ENCODE data around the gene CRYM. TPM values are rescaled to one million over a fixed set of nuclear protein-coding genes. Genes with fewer than 3 reads are reported as not detected.
"Not testable (repeated sequence)": the region's sequence is repeated elsewhere in the genome, so short reads cannot be mapped to it uniquely, and the experiment has no call there.

The CRYM gene
- not detected for total RNA-seq

- Mint-ChIP-seq H3K9me3 (ENCODE audit: low read depth) (no peaks in the 10 kb centered on the region), H3K4me1 (peaks cover 3% of the 10 kb centered on the region), H3K27me3 (peaks cover 76% of the 10 kb centered on the region), H3K27ac (no peak within 1 kb of the TSS), H3K4me3 (no peak within 1 kb of the TSS), H3K36me3 (no peaks in the 10 kb centered on the region)
- CTCF ChIA-PET: interaction anchor here (2.1 kb wide), 1 partner anchor 89 kb away, joined by 8 read pairs; no protein-coding TSS in a partner anchor
- ATAC-seq (peak; percentile 94), DNase-seq (peak; percentile 54)
Measured at GRCh38 chr16:21277927-21278706, at the start of gene CRYM. TSS of gene CRYM (minus strand) at chr16:21278290. CDS start at chr16:21278251, 39 bp downstream.

GRCh38 chr16:21327046-21327445, 49.0 kb upstream of the CRYM start:
- no peak for DNase-seq
- H3K4me1 Mint-ChIP-seq: no peaks in the 10 kb centered on the region

DNA sequence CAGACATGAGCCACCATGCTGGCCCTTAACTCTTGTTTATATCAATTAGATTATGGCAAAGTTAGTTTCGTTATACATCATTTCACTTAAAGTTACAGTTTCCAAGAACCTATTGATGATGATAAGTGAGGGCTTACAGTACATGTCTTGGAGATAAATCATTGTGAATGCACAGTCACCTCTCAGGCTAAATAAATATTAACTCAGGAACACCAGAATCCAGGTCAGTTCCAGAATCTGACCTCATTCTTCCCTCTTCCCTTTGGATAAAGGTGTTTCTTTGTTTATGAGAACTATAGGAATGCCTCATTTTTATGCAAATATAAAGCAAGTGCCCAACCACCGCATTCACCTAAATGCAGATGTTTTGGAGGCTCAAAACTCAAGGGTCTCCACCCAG, 48.4 kb upstream of the CRYM start:
- ATAC-seq (no peak), DNase-seq (no peak)
- H3K4me3 Mint-ChIP-seq: no peak overlapping the region
- H3K27me3 Mint-ChIP-seq: peaks cover 36% of the 10 kb centered on the region
- peaks cover 3% of the 10 kb centered on the region for H3K9me3 Mint-ChIP-seq (ENCODE audit: low read depth)
- no peaks in the 10 kb centered on the region for H3K4me1 Mint-ChIP-seq
- no peaks in the 10 kb centered on the region for H3K36me3 Mint-ChIP-seq
- CTCF ChIA-PET: no interaction called here
- H3K27ac Mint-ChIP-seq: no peak overlapping the region

More at GRCh38 chr16:21327046-21327445, 49.0 kb upstream of the CRYM start:
- CTCF ChIA-PET: no interaction called here
- Mint-ChIP-seq H3K27ac (no peak overlapping the region), H3K27me3 (peaks cover 40% of the 10 kb centered on the region), H3K4me3 (no peak overlapping the region), H3K9me3 (ENCODE audit: low read depth) (peaks cover 3% of the 10 kb centered on the region), H3K36me3 (no peaks in the 10 kb centered on the region)
- ATAC-seq: no peak

DNA sequence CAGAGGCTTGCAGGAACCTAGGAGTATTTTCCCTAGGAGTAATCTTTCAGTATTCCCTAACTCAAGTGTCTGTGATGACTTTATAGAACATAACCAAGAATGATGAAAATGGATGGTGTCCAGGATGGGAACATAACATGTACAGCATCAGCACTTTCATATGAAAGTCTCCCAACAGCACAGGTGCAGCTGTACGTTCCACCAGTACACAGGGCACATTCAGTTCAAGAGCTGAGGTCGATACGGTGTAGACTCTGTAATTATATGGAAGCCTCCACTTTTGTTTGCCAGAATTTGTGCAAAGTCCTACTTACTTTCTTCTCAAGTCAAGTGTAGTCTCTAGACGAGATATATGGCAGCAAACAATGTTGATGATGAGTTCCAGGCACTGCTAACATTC, 46.2 kb upstream of the CRYM start:
- CTCF ChIA-PET: no interaction called here
- ATAC-seq: no peak
- no peaks in the 10 kb centered on the region for H3K4me1 Mint-ChIP-seq
- no peaks in the 10 kb centered on the region for H3K36me3 Mint-ChIP-seq
- H3K27ac Mint-ChIP-seq: no peak overlapping the region
- peaks cover 3% of the 10 kb centered on the region for H3K9me3 Mint-ChIP-seq (ENCODE audit: low read depth)
- H3K27me3 Mint-ChIP-seq: peaks cover 43% of the 10 kb centered on the region
- no peak overlapping the region for H3K4me3 Mint-ChIP-seq
- DNase-seq: no peak

- not testable (repeated sequence) for ATAC-seq; H3K4me3 Mint-ChIP-seq; H3K4me1 Mint-ChIP-seq; H3K9me3 Mint-ChIP-seq (ENCODE audit: low read depth); DNase-seq; H3K36me3 Mint-ChIP-seq; H3K27ac Mint-ChIP-seq
- CTCF ChIA-PET: interaction anchor here (0.7 to 0.9 kb wide), 2 partner anchors 20 to 21 kb away, joined by 3 read pairs; no protein-coding TSS in a partner anchor
- H3K27me3 Mint-ChIP-seq: peaks cover 49% of the 10 kb centered on the region
Measured at GRCh38 chr16:21322251-21322650, 44.2 kb upstream of the CRYM start.

- ATAC-seq (no peak), DNase-seq (no peak)
- CTCF ChIA-PET: interaction anchor here (0.9 kb wide), 1 partner anchor 20 kb away, joined by 3 read pairs; no protein-coding TSS in a partner anchor
- Mint-ChIP-seq H3K9me3 (ENCODE audit: low read depth) (no peaks in the 10 kb centered on the region), H3K4me1 (no peaks in the 10 kb centered on the region), H3K4me3 (no peak overlapping the region), H3K27ac (no peak overlapping the region), H3K27me3 (peaks cover 44% of the 10 kb centered on the region), H3K36me3 (no peaks in the 10 kb centered on the region)
Measured at GRCh38 chr16:21321736-21322135, 43.6 kb upstream of the CRYM start.

DNA sequence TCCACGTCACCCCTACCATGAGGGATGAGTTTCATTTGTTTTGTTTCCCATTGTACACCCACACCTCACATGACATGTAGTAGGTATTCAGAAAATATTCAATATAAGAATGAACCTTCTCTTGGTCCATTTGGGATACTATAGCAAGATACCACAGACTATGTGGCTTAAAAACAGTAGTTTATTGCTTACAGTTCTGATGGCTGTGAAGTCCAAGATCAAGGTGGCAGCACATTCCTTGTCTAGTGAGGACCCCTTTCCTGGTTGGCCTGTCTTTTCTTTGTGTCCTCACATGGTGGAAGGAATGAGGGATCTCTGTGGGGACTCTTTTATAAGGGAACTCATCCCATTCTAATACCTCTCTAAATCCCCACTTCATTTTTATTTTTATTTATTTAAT, 36.2 kb upstream of the CRYM start:
- Mint-ChIP-seq H3K36me3 (no peaks in the 10 kb centered on the region), H3K27ac (no peak overlapping the region), H3K9me3 (ENCODE audit: low read depth) (no peaks in the 10 kb centered on the region), H3K27me3 (peaks cover 39% of the 10 kb centered on the region), H3K4me1 (no peaks in the 10 kb centered on the region), H3K4me3 (no peak overlapping the region)
- CTCF ChIA-PET: no interaction called here
- DNase-seq (no peak), ATAC-seq (no peak)

DNA sequence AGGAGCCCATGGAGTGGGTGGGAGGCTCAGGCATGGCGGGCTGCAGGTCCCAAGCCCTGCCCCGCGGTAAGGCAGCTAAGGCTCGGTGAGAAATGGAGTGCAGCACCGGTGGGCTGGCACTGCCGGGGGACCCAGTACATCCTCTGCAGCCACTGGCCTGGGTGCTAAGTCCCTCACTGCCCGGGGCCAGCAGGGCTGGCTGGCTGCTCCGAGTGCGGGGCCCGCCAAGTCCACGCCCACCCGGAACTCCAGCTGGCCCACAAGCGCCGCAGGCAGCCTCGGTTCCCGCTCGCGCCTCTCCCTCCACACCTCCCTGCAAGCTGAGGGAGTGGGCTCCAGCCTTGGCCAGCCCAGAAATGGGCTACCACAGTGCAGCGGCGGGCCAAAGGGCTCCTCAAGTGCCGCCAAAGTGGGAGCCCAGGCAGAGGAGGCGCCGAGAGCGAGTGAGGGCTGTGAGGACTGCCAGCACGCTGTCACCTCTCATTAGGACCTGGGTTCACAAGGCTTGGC, 34.8 kb upstream of the CRYM start:
- H3K4me3 Mint-ChIP-seq; H3K9me3 Mint-ChIP-seq (ENCODE audit: low read depth); DNase-seq; H3K27ac Mint-ChIP-seq; H3K36me3 Mint-ChIP-seq; H3K4me1 Mint-ChIP-seq; ATAC-seq; CTCF ChIA-PET: not testable (repeated sequence)
- peaks cover 34% of the 10 kb centered on the region for H3K27me3 Mint-ChIP-seq

GRCh38 chr16:21312046-21312445, 34.0 kb upstream of the CRYM start:
- H3K4me1 Mint-ChIP-seq; H3K27ac Mint-ChIP-seq; H3K9me3 Mint-ChIP-seq (ENCODE audit: low read depth); ATAC-seq; DNase-seq; H3K4me3 Mint-ChIP-seq; H3K36me3 Mint-ChIP-seq; CTCF ChIA-PET: not testable (repeated sequence)
- H3K27me3 Mint-ChIP-seq: peaks cover 33% of the 10 kb centered on the region

- H3K9me3 Mint-ChIP-seq (ENCODE audit: low read depth); H3K36me3 Mint-ChIP-seq; ATAC-seq; DNase-seq; H3K4me3 Mint-ChIP-seq; H3K27ac Mint-ChIP-seq; H3K4me1 Mint-ChIP-seq; CTCF ChIA-PET: not testable (repeated sequence)
- peaks cover 66% of the 10 kb centered on the region for H3K27me3 Mint-ChIP-seq
Measured at GRCh38 chr16:21306712-21307111, 28.6 kb upstream of the CRYM start.

DNA sequence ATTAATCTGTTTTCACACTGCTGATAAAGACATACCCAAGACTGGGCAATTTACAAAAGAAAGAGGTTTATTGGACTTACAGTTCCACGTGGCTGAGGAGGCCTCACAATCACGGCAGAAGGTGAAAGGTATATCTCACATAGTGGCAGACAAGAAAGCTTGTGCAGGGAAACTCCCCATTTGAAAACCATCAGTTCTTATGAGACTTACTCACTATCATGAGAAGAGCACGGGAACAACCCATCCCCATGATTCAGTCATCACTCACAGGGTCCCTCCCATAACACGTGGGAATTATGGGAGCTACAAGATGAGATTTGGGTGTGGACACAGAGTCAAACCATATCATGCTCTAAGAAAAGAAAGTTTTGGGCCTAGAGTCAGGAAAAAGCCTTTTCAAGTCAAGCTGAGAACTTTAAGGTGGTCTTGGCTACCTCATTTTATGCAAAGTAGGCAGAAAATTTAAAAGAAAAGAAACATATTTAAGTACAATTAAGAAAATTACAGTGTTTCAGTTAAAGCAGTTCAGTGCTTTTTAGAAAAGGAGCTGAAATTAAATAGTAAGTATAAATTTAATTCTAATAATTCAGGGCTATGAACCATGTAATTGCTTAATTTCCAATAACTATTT, 24.9 kb upstream of the CRYM start:
- Mint-ChIP-seq H3K27me3 (peaks cover 72% of the 10 kb centered on the region), H3K9me3 (ENCODE audit: low read depth) (no peaks in the 10 kb centered on the region), H3K27ac (no peak overlapping the region), H3K4me3 (no peak overlapping the region), H3K36me3 (no peaks in the 10 kb centered on the region), H3K4me1 (peaks cover 17% of the 10 kb centered on the region)
- CTCF ChIA-PET: interaction anchor here (1.1 to 2.9 kb wide), 2 partner anchors 114 to 146 kb away, joined by 5 to 9 read pairs; no protein-coding TSS in a partner anchor
- DNase-seq (no peak), ATAC-seq (no peak)

DNA sequence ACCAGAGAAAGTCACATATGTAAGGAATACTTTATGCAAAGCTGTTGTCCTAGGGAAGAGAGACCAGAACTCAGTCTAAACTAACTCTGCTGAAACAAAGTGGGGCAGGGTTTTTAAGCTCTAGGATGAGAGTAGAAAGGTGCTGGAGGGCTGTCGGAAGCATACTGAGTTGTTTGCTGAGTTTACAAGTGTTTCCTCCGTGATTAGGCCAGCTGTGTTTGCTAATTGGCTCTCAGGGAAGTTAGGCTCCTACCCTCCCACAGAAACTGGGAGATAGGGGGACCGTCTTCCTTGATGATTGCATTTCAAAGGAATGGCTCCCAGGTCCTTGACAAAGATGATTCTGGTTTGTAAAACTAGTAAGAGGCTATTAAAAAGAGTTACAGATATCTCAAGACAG, 24.4 kb upstream of the CRYM start:
- ATAC-seq: no peak
- Mint-ChIP-seq H3K27me3 (peaks cover 78% of the 10 kb centered on the region), H3K27ac (no peak overlapping the region), H3K4me3 (peak overlapping the region; percentile 87), H3K36me3 (no peaks in the 10 kb centered on the region), H3K9me3 (ENCODE audit: low read depth) (no peaks in the 10 kb centered on the region), H3K4me1 (peaks cover 17% of the 10 kb centered on the region)
- no peak for DNase-seq
- CTCF ChIA-PET: interaction anchor here (1.1 to 2.9 kb wide), 2 partner anchors 114 to 146 kb away, joined by 5 to 9 read pairs; no protein-coding TSS in a partner anchor

DNA sequence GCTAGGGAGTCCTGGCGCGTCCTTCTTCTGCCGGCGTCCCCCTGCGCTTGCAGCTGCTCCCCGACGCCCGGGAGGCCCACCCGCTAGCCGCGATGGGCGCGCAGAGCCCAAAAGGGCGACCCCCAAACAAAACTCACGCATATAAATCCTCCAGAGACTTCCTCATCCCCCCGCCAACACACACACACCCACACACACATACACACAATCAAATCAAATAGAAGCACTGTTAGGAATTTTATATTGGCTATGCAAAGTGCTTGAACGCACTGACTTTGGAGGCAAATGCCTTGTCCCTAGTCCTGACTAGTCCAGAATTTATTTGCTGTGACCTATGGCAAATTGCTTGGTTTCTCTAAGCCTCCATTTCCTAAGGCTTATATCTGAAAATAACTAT, 23.8 kb upstream of the CRYM start:
- no peak for ATAC-seq
- CTCF ChIA-PET: interaction anchor here (2.0 to 2.9 kb wide), 2 partner anchors 113 to 145 kb away, joined by 9 to 16 read pairs; no protein-coding TSS in a partner anchor
- Mint-ChIP-seq H3K36me3 (no peaks in the 10 kb centered on the region), H3K4me1 (peaks cover 17% of the 10 kb centered on the region), H3K27me3 (peaks cover 78% of the 10 kb centered on the region), H3K27ac (no peak overlapping the region), H3K9me3 (ENCODE audit: low read depth) (no peaks in the 10 kb centered on the region), H3K4me3 (peak overlapping the region; percentile 87)
- no peak for DNase-seq
